ENCODE measurements around the gene SLC24A1.

The SLC24A1 gene

GRCh38 chr15:65618560-65619109 lies 3.1 kb upstream of the SLC24A1 start:
- in situ Hi-C loops (cut with HindIII; ENCODE audit: low sequenced_read_pairs) = no loop called here

- in situ Hi-C loops (cut with HindIII; ENCODE audit: low sequenced_read_pairs) = no loop called here
These were observed 2.0 kb upstream of the SLC24A1 start for GRCh38 chr15:65619626-65620290.

DNA sequence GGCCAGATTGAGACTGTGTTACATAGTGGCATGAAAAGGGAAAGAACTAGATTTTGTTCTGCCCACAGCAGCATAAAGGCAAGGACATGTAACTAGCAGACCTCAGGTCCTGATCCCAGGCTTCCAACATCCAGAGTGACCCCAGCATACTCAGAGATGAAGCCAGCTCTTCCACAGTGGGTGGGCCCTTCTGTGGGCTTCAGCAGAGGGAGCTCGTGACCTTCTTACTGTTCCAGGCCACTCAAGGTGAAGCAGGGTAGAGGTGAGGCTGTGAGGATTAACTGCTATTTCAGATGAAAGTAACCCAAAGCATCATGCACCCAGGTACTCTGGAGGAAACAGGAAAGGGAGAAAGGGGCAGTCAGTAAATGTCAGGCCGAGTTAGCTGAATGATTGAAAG lies 905 bp upstream of the SLC24A1 start:
- in situ Hi-C loops (cut with HindIII; ENCODE audit: low sequenced_read_pairs) = no loop called here

- in situ Hi-C loops (cut with HindIII; ENCODE audit: low sequenced_read_pairs) = no loop called here
These were observed 1.4 kb downstream of the SLC24A1 start for GRCh38 chr15:65623103-65623502.

DNA sequence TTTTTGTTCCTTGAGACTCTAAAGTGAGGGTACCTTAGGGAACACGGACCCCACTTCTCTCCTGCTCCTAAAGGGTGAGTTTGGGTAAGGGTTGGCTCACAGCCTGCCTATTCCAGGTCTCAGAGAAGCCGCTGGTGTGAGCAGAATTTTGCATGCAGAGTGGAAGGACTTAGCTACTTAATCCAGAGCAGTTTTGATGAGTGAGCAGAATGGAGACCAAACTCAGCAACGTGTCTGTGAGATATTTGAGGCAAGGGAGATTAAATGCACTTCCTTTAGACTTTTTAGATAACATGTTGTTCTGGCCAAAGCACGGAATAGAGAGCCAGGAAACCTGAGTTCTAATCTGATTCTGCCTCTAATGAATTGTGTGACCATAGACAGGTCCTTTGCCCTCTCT lies 5.1 kb downstream of the SLC24A1 start:
- in situ Hi-C loops (cut with HindIII; ENCODE audit: low sequenced_read_pairs) = no loop called here

- in situ Hi-C loops (cut with HindIII; ENCODE audit: low sequenced_read_pairs) = no loop called here
These were observed 7.8 kb downstream of the SLC24A1 start for GRCh38 chr15:65629548-65629947.

GRCh38 chr15:65630760-65631159 lies 9.0 kb downstream of the SLC24A1 start:
- in situ Hi-C loops (cut with HindIII; ENCODE audit: low sequenced_read_pairs) = no loop called here

- in situ Hi-C loops (cut with HindIII; ENCODE audit: low sequenced_read_pairs) = no loop called here
These were observed 9.8 kb downstream of the SLC24A1 start for GRCh38 chr15:65631503-65631902.

- in situ Hi-C loops (cut with HindIII; ENCODE audit: low sequenced_read_pairs) = no loop called here
These were observed 11.1 kb downstream of the SLC24A1 start for GRCh38 chr15:65632780-65633375.

DNA sequence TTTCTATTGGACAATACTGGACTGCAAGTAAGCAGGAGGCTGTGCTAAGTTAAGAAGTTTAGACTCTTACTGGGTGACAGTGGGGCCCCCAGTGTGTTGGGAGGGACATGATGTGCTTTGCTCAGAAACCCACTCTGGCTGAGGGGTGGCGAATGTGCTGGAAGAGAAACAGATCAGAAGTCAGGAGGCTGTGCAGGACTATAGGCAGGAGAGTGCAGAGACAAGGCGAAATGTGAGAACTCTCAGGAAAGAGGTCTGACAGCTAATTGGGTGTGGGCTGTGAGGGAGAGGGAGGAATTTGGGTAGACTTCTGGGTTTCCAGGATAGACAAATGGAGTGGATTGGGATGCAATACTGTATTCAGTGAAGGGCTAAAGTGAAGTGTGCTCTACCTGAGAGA lies 12.0 kb downstream of the SLC24A1 start:
- in situ Hi-C loops (cut with HindIII; ENCODE audit: low sequenced_read_pairs) = no loop called here

GRCh38 chr15:65634356-65634755 lies 12.6 kb downstream of the SLC24A1 start:
- in situ Hi-C loops (cut with HindIII; ENCODE audit: low sequenced_read_pairs) = no loop called here

GRCh38 chr15:65638109-65638508 lies 16.4 kb downstream of the SLC24A1 start:
- in situ Hi-C loops (cut with HindIII; ENCODE audit: low sequenced_read_pairs) = no loop called here

GRCh38 chr15:65638681-65639089 lies 16.9 kb downstream of the SLC24A1 start:
- in situ Hi-C loops (cut with HindIII; ENCODE audit: low sequenced_read_pairs) = no loop called here

DNA sequence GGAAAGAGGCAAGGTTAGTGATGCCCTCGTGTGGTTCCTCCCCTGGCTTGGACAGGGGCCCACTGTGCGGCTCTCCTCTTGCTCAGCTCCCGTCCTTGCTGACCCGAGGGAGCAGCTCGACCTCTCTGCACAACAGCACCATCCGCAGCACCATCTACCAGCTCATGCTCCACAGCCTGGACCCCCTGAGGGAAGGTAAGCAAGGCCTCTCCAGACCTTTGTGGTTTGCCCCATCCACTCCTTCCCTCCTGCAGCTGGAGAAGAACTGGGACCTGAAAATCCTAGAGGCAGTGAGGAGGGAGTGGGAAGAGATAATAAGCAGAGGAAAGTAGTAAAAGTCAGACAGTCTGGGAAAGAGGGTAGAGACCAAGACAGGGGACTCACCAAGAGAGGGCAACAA lies 17.8 kb downstream of the SLC24A1 start:
- in situ Hi-C loops (cut with HindIII; ENCODE audit: low sequenced_read_pairs) = no loop called here

- in situ Hi-C loops (cut with HindIII; ENCODE audit: low sequenced_read_pairs) = no loop called here
These were observed 20.2 kb downstream of the SLC24A1 start for GRCh38 chr15:65641768-65642475.

- in situ Hi-C loops (cut with HindIII; ENCODE audit: low sequenced_read_pairs) = no loop called here
These were observed 20.9 kb downstream of the SLC24A1 start for GRCh38 chr15:65642594-65642993.

DNA sequence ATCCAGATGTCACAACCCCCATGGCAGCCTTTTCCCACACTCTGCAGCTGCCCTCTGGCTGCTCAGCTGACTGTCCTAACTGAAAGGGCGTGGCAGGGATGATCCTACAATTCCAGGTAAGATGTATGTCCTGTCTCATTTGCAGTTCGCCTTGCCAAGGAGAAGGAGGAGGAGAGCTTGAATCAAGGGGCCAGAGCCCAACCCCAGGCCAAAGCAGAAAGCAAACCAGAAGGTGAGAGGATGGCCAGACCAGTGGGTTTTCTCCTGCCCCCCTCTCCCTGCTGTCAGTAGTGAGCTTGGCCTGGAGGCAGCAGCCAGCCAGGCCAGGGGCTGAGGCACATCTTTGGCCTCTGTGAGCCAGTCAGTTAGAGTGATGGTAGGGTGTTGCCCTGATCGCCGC lies 22.5 kb downstream of the SLC24A1 start:
- in situ Hi-C loops (cut with HindIII; ENCODE audit: low sequenced_read_pairs) = no loop called here

- in situ Hi-C loops (cut with HindIII; ENCODE audit: low sequenced_read_pairs) = no loop called here
These were observed 23.7 kb downstream of the SLC24A1 start for GRCh38 chr15:65645392-65645791.

DNA sequence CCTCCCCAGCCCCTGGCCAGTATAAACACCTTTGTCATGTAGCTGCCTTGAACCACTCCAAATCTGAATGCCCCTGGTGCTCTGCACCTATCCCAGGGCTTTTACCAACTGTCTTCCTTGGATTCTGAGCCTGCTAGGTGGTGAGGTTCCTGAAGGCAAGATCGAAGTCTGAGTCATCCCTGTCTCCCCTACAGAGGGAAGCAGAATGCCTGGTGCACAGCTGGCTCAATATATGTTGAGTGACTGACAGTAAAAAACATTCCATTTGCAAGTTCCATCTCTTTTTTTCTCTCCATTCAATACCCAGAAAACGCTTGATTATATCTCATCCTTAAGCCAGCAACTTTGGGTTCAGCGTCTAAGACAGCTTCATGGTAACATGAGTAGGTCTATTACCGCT lies 24.7 kb downstream of the SLC24A1 start:
- in situ Hi-C loops (cut with HindIII; ENCODE audit: low sequenced_read_pairs) = no loop called here

DNA sequence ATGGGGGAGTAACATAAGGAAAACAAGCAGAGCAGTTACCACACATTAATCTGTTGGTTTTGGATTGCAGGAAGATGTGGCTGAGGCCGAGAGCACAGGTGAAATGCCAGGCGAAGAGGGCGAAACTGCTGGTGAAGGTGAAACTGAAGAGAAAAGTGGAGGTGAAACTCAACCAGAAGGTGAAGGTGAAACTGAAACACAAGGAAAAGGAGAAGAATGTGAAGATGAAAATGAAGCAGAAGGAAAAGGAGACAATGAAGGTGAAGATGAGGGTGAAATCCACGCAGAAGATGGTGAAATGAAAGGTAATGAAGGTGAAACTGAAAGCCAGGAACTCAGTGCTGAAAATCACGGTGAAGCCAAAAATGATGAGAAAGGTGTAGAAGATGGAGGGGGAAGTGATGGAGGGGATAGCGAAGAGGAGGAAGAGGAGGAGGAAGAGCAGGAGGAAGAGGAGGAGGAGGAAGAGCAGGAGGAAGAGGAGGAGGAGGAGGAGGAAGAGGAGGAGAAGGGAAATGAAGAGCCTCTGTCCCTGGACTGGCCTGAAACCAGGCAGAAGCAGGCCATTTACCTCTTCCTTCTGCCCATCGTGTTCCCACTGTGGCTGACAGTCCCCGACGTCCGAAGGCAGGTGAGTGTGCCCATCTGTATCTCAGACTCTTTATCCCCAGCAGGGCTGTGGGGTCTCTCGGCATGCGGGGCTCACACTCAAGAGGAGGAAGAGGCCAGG lies 28.7 kb downstream of the SLC24A1 start:
- in situ Hi-C loops (cut with HindIII; ENCODE audit: low sequenced_read_pairs) = no loop called here

- in situ Hi-C loops (cut with HindIII; ENCODE audit: low sequenced_read_pairs) = no loop called here
These were observed 29.2 kb downstream of the SLC24A1 start for GRCh38 chr15:65651042-65651322.
